ENCODE data around the gene PLA2R1. TPM values are rescaled to one million over a fixed set of nuclear protein-coding genes. Genes with fewer than 3 reads are reported as not detected.
"Not testable (repeated sequence)": the region's sequence is repeated elsewhere in the genome, so short reads cannot be mapped to it uniquely, and the experiment has no call there.

PLA2R1 gene
- total RNA-seq, 1 experiment from 2014 or later: 0.39 TPM

DNA sequence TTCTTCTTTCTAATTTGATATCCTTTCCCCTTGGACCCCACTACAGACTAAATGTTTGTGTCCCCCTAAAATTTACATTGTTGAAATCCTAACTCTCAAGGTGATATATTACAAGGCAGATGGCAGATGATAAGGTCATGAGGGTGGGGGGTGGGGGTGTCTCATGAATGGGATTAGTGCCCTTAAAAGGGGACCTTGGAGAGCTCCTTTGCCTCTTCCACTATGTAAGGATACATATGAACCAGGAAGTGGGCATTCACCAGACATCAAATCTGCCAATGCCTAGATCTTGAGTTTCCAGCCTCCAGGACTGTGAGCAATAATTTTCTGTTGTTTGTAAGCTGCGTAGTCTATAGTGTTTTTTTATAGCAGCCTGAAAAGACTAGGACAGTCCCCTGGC lies 89.1 kb downstream of the PLA2R1 start:
- Histone ChIP-seq H3K27me3 (replicated peaks; ENCODE audit: control insufficient read depth, insufficient read depth, low read length) (no peaks in the 10 kb centered on the region), H3K4me3 (ENCODE audit: low read depth, low read length) (no peak overlapping the region), H3K4me1 (no peaks in the 10 kb centered on the region), H3K9me3 (no peaks in the 10 kb centered on the region), H3K36me3 (ENCODE audit: control insufficient read depth, insufficient read depth, low read length) (no peaks in the 10 kb centered on the region)
- H3K36me3 Mint-ChIP-seq (ENCODE audit: insufficient read depth, unreplicated experiment): no peaks in the 10 kb centered on the region
- POLR2A ChIA-PET: no interaction called here
- BruUV-seq (replicated peaks): no TSS peak
- no peak for DNase-seq
- H3K4me1 Mint-ChIP-seq (ENCODE audit: low read depth, unreplicated experiment): no peaks in the 10 kb centered on the region
- no peak overlapping the region for H3K4me3 Mint-ChIP-seq (ENCODE audit: unreplicated experiment)
- intact Hi-C loops (cut with micrococcal nuclease; ENCODE audit: unreplicated experiment): no loop called here
- H3K27ac Mint-ChIP-seq (ENCODE audit: unreplicated experiment): no peak overlapping the region
- CTCF ChIA-PET: no interaction called here
- peaks cover 6% of the 10 kb centered on the region for H3K27me3 Mint-ChIP-seq (ENCODE audit: insufficient read depth, unreplicated experiment)
- H3K9me3 Mint-ChIP-seq (ENCODE audit: unreplicated experiment): no peaks in the 10 kb centered on the region
- TF ChIP-seq, protein P1, sequence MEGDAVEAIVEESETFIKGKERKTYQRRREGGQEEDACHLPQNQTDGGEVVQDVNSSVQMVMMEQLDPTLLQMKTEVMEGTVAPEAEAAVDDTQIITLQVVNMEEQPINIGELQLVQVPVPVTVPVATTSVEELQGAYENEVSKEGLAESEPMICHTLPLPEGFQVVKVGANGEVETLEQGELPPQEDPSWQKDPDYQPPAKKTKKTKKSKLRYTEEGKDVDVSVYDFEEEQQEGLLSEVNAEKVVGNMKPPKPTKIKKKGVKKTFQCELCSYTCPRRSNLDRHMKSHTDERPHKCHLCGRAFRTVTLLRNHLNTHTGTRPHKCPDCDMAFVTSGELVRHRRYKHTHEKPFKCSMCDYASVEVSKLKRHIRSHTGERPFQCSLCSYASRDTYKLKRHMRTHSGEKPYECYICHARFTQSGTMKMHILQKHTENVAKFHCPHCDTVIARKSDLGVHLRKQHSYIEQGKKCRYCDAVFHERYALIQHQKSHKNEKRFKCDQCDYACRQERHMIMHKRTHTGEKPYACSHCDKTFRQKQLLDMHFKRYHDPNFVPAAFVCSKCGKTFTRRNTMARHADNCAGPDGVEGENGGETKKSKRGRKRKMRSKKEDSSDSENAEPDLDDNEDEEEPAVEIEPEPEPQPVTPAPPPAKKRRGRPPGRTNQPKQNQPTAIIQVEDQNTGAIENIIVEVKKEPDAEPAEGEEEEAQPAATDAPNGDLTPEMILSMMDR (IDR thresholded peaks at IDR 0.05; ENCODE audit: insufficient read depth in 1 of 2, low read depth in 1 of 2, low read length in 1 of 2, severe bottlenecking in 1 of 2, unreplicated experiment in 1 of 2): no peak

DNA sequence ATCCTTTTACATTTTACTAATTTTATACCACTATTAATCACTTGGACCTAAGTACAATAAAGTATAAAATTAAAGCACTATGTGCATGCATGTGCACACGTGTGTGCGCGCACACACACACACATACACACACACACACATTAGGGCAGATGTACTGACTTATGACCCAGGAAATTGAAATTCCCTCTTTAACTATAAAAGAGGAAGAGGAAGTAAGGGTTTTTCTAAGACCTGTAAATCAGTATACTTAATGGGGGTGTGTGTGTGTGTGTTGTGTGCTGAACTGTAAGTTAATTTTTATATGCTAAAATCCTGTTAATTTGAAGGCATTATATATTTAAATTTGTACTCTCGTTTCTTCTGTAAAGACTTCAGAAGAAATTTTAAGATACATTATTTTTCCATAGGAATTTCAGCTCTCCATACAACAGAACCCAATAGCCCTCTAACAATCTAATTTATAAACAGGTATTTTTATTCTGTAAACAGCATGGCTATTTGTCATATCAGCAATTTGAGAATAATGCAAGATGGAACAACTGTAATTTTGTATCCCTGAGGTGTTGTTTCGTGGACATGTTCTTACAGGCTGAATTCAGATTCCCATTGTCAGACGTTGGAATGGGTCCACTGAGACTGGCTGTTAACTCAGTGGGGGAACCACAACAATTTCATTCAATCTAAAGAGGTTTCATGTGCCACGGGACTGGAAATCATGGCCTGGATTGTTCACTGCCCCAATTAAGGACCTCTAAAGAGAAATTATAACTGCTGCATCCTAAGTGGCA lies 90.9 kb downstream of the PLA2R1 start:
- intact Hi-C loops (cut with micrococcal nuclease; ENCODE audit: unreplicated experiment): no loop called here
- Mint-ChIP-seq H3K9me3 (ENCODE audit: unreplicated experiment) (no peaks in the 10 kb centered on the region), H3K27ac (ENCODE audit: unreplicated experiment) (no peak overlapping the region), H3K4me3 (ENCODE audit: unreplicated experiment) (no peak overlapping the region), H3K27me3 (ENCODE audit: insufficient read depth, unreplicated experiment) (peaks cover 2% of the 10 kb centered on the region), H3K4me1 (ENCODE audit: low read depth, unreplicated experiment) (no peaks in the 10 kb centered on the region), H3K36me3 (ENCODE audit: insufficient read depth, unreplicated experiment) (no peaks in the 10 kb centered on the region)
- no peaks in the 10 kb centered on the region for H3K36me3 ChIP-seq (ENCODE audit: control insufficient read depth, insufficient read depth, low read length)
- DNase-seq: no peak
- no peaks in the 10 kb centered on the region for H3K9me3 ChIP-seq
- H3K27me3 ChIP-seq (replicated peaks; ENCODE audit: control insufficient read depth, insufficient read depth, low read length): no peaks in the 10 kb centered on the region
- no peaks in the 10 kb centered on the region for H3K4me1 ChIP-seq
- POLR2A ChIA-PET: no interaction called here
- TF ChIP-seq, protein P1 (IDR thresholded peaks at IDR 0.05; ENCODE audit: insufficient read depth in 1 of 2, low read depth in 1 of 2, low read length in 1 of 2, severe bottlenecking in 1 of 2, unreplicated experiment in 1 of 2): no peak
- BruUV-seq (replicated peaks): no TSS peak
- CTCF ChIA-PET: no interaction called here
- no peak overlapping the region for H3K4me3 ChIP-seq (ENCODE audit: low read depth, low read length)

DNA sequence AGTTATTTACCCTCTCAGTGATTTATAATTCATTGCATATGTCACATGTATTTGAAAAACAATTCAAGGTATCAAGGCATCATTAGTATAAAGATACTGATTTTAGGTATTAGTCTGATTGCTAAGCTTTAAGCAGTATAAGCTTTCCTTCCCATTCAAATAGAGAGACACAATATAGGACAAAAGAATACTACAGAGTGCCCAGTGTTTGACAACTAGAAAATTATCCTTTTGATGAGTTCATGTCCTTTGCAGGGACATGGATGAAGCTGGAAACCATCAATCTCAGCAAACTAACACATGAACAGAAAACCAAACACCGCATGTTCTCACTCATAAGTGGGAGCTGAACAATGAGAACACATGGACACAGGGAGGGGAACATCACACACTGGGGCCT lies 91.9 kb downstream of the PLA2R1 start:
- CTCF ChIA-PET: interaction anchor here (0.6 kb wide), 1 partner anchor 833 kb away, joined by 3 read pairs; no protein-coding TSS in a partner anchor
- POLR2A ChIA-PET; H3K27ac Mint-ChIP-seq (ENCODE audit: unreplicated experiment); DNase-seq; H3K4me3 Mint-ChIP-seq (ENCODE audit: unreplicated experiment); H3K4me3 ChIP-seq (ENCODE audit: low read depth, low read length); H3K27me3 Mint-ChIP-seq (ENCODE audit: insufficient read depth, unreplicated experiment); intact Hi-C loops (cut with micrococcal nuclease; ENCODE audit: unreplicated experiment); H3K27me3 ChIP-seq (replicated peaks; ENCODE audit: control insufficient read depth, insufficient read depth, low read length); H3K9me3 ChIP-seq; H3K4me1 ChIP-seq; H3K36me3 Mint-ChIP-seq (ENCODE audit: insufficient read depth, unreplicated experiment); H3K9me3 Mint-ChIP-seq (ENCODE audit: unreplicated experiment); H3K4me1 Mint-ChIP-seq (ENCODE audit: low read depth, unreplicated experiment); H3K36me3 ChIP-seq (ENCODE audit: control insufficient read depth, insufficient read depth, low read length); BruUV-seq (replicated peaks): not testable (repeated sequence)

Measured in Caco-2 (cell line).